Measurements from ENCODE around the gene LSAMP.

- TF ChIP-seq JUN (CRISPR knock-in tag; IDR thresholded peaks at IDR 0.05) (no peak), CTCF (IDR thresholded peaks at IDR 0.05) (no peak)
Observed at GRCh38 chr3:115912372-115912771, 532.9 kb downstream of the LSAMP start.
